HFFc6 (cell line): ENCODE data around the gene TAF1L. TPM values are rescaled to one million over a fixed set of nuclear protein-coding genes. Genes with fewer than 3 reads are reported as not detected.
"Not testable (repeated sequence)": the region's sequence is repeated elsewhere in the genome, so short reads cannot be mapped to it uniquely, and the experiment has no call there.

Experiments used
- DNase-seq: peaks from one replicate; pipeline ENCODE4 v3.0.0-alpha.2; 2018
- H3K27ac Mint-ChIP-seq: 2 replicates; pipeline ENCODE4 v1.8.0; 2020; ENCODE audit warnings: mild to moderate bottlenecking, mixed read lengths
- H3K27me3 Mint-ChIP-seq: 2 replicates; pipeline ENCODE4 v1.8.0; 2021; ENCODE audit warnings: mild to moderate bottlenecking, moderate library complexity, mixed read lengths; ENCODE audit not compliant: insufficient read depth
- H3K36me3 Mint-ChIP-seq: 2 replicates; pipeline ENCODE4 v1.8.0; 2021; ENCODE audit warnings: low read depth, mixed read lengths
- H3K4me1 Mint-ChIP-seq: 2 replicates; pipeline ENCODE4 v1.8.0; 2020; ENCODE audit warnings: low read depth, mixed read lengths
- H3K4me3 Mint-ChIP-seq: 2 replicates; pipeline ENCODE4 v1.8.0; 2020; ENCODE audit warnings: mild to moderate bottlenecking, moderate library complexity, mixed read lengths
- H3K9me3 Mint-ChIP-seq: 2 replicates; pipeline ENCODE4 v1.8.0; 2020; ENCODE audit warnings: mild to moderate bottlenecking, mixed read lengths
- CTCF ChIP-seq: fragments of 200-600 bp; sonication (generic); IDR thresholded peaks from 2 replicates; pipeline ENCODE4 v1.5.0; 2021; ENCODE audit warnings: antibody characterized with exemption, mild to moderate bottlenecking
- total RNA-seq, 6 experiments: library from RNA; stranded (reverse); fragmentation: NEBNext Ultra II Directional; extraction: Animal tissue kit (Norgen Biotek cat#: 25700); gene quantifications; 2 replicates in 1 of 6; 3 replicates in 5 of 6; pipeline ENCODE4 v1.2.3, GENCODE V29; 2021

Gene TAF1L
- total RNA-seq, 6 experiments from 2014 or later: not detected

GRCh38 chr9:32603914-32604852 lies 31.3 kb downstream of the TAF1L start:
- no peaks in the 10 kb centered on the region for H3K36me3 Mint-ChIP-seq
- H3K27ac Mint-ChIP-seq: no peak overlapping the region
- H3K4me1 Mint-ChIP-seq: peaks cover 8% of the 10 kb centered on the region; the same call in 1 of the 2 replicates
- H3K9me3 Mint-ChIP-seq: no peaks in the 10 kb centered on the region
- no peak for TF ChIP-seq CTCF
- DNase-seq: peak; percentile 26
- peak overlapping the region; percentile 37; the same call in 1 of the 2 replicates for H3K4me3 Mint-ChIP-seq
- peaks cover 4% of the 10 kb centered on the region; the same call in 1 of the 2 replicates for H3K27me3 Mint-ChIP-seq

DNA sequence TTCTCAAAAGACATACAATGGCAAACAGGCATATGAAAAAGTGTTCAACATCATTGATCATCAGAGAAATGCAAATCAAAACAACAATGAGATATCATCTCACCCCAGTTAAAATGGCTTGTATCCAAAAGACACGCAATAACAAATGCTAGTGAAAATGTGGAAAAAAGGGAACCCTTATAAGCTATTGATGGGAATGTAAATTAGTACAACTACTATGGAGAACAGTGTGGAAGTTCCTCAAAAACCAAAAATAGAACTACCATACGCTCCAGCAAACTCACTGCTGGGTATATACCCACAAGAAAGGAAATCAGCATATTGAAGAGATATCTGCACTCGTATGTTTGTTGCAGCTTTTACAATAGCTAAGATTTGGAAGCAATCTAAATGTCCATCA lies 36.4 kb downstream of the TAF1L start:
- not testable (repeated sequence) for DNase-seq, H3K36me3 Mint-ChIP-seq

GRCh38 chr9:32596936-32597335 lies 38.5 kb downstream of the TAF1L start:
- H3K27me3 Mint-ChIP-seq: peaks cover 4% of the 10 kb centered on the region; the same call in 1 of the 2 replicates
- H3K27ac Mint-ChIP-seq: no peak overlapping the region
- H3K36me3 Mint-ChIP-seq: no peaks in the 10 kb centered on the region
- no peak for TF ChIP-seq CTCF
- no peak overlapping the region for H3K4me3 Mint-ChIP-seq
- peaks cover 6% of the 10 kb centered on the region; the same call in 1 of the 2 replicates for H3K4me1 Mint-ChIP-seq
- no peak for DNase-seq
- H3K9me3 Mint-ChIP-seq: no peaks in the 10 kb centered on the region

More for the DNA sequence above, 36.4 kb downstream of the TAF1L start:
- not testable (repeated sequence) for H3K4me1 Mint-ChIP-seq, H3K9me3 Mint-ChIP-seq, H3K4me3 Mint-ChIP-seq, H3K27me3 Mint-ChIP-seq, H3K27ac Mint-ChIP-seq

- Mint-ChIP-seq H3K27ac (no peak overlapping the region), H3K36me3 (no peaks in the 10 kb centered on the region), H3K4me1 (peaks cover 6% of the 10 kb centered on the region), H3K9me3 (no peaks in the 10 kb centered on the region), H3K4me3 (no peak overlapping the region), H3K27me3 (peaks cover 4% of the 10 kb centered on the region; the same call in 1 of the 2 replicates)
- DNase-seq: no peak
- TF ChIP-seq CTCF: no peak
These were observed 39.2 kb downstream of the TAF1L start for GRCh38 chr9:32596096-32596865.

DNA sequence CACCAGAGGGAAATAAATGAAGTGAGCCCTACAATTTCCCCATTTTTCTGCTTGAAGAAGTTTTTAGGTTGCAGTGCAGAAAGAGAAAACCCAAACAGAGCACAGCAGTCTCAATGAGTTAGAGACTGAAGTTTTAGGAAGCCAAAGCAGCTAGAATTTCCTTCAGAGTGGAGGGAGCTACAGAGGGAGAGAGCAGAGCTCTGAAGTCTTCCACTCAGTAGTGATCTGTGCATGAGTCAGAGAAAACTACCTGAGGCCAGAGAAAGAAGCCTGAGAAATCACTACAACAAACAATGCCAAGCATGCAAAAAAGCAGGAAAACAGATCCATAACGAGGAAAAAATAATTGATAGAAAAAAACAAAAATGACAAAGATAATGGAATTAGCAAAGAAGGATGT lies 44.6 kb downstream of the TAF1L start:
- no peaks in the 10 kb centered on the region for H3K9me3 Mint-ChIP-seq
- no peaks in the 10 kb centered on the region for H3K36me3 Mint-ChIP-seq
- H3K27me3 Mint-ChIP-seq: no peaks in the 10 kb centered on the region
- no peak overlapping the region for H3K27ac Mint-ChIP-seq
- no peak overlapping the region; the same call in 1 of the 2 replicates for H3K4me3 Mint-ChIP-seq
- TF ChIP-seq CTCF: no peak
- H3K4me1 Mint-ChIP-seq: peaks cover 7% of the 10 kb centered on the region
- DNase-seq: peak; percentile 5
